Prostate gland (tissue), 2 donors: ENCODE measurements around the gene TEX14.

Experiments
- POLR2A ChIP-seq: fragments of 450-650 bp; IDR thresholded peaks from one replicate; pipeline ENCODE4 v1.6.1; 2016; ENCODE audit warnings: antibody characterized with exemption, mild to moderate bottlenecking
- TF ChIP-seq, protein P1 (sequence below), 4 experiments: fragments of 200-600 bp in 2 of 4; fragments of 450-650 bp in 2 of 4; sonication (generic) in 2 of 4; IDR thresholded peaks; 1 replicate in 3 of 4; 2 replicates in 1 of 4; pipeline ENCODE4 v1.5.1; 2016 to 2019; ENCODE audit warnings: antibody characterized with exemption in 4 of 4, mild to moderate bottlenecking in 2 of 4, moderate library complexity in 2 of 4

DNA sequence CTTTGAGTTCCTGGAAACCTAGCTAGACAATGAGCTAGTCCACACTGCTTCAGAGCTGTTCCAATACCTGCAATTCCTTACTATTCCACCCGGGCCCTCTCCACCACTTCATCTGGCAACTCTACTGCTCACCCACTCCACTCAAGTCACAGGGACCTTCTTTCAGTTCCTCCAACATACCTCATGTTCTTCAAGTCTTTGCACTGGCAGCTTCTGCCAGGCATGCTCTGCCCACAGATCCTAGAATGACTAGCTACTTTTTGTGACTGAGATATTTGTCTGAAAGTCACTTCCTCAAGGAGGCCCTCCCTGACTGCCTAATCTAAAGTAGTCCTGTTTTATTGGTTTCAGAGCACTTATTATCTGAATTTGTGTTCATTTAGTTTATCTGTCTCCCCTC is 86.4 kb downstream of the TEX14 start:
- TF ChIP-seq, protein P1, sequence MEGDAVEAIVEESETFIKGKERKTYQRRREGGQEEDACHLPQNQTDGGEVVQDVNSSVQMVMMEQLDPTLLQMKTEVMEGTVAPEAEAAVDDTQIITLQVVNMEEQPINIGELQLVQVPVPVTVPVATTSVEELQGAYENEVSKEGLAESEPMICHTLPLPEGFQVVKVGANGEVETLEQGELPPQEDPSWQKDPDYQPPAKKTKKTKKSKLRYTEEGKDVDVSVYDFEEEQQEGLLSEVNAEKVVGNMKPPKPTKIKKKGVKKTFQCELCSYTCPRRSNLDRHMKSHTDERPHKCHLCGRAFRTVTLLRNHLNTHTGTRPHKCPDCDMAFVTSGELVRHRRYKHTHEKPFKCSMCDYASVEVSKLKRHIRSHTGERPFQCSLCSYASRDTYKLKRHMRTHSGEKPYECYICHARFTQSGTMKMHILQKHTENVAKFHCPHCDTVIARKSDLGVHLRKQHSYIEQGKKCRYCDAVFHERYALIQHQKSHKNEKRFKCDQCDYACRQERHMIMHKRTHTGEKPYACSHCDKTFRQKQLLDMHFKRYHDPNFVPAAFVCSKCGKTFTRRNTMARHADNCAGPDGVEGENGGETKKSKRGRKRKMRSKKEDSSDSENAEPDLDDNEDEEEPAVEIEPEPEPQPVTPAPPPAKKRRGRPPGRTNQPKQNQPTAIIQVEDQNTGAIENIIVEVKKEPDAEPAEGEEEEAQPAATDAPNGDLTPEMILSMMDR (IDR thresholded peaks at IDR 0.05): no peak
- TF ChIP-seq POLR2A: no peak
